GM21737 (cell line): Measurements from ENCODE around the gene MSI2.

ENCODE experiments used
- ATAC-seq: cut with Tn5 transposase; IDR thresholded peaks from one replicate; pipeline ENCODE4 v1.9.1; 2021; ENCODE audit warnings: mild to moderate bottlenecking, moderate library complexity; ENCODE audit not compliant: unreplicated experiment

MSI2 gene

GRCh38 chr17:57684711-57685498, 428.6 kb downstream of the MSI2 start:
- no peak for ATAC-seq

- no peak for ATAC-seq
Observed at GRCh38 chr17:57685499-57686132, 429.3 kb downstream of the MSI2 start.

GRCh38 chr17:57687642-57688041, 431.3 kb downstream of the MSI2 start:
- ATAC-seq, result no peak

GRCh38 chr17:57689254-57689653, 432.9 kb downstream of the MSI2 start:
- ATAC-seq, result no peak

GRCh38 chr17:57691939-57692338, 435.6 kb downstream of the MSI2 start:
- no peak for ATAC-seq

- no peak for ATAC-seq
Observed at GRCh38 chr17:57692770-57693169, 436.4 kb downstream of the MSI2 start.

GRCh38 chr17:57694051-57694450, 437.7 kb downstream of the MSI2 start:
- ATAC-seq, result no peak

GRCh38 chr17:57696050-57696449, 439.7 kb downstream of the MSI2 start:
- ATAC-seq, result no peak

GRCh38 chr17:57697197-57697596, 440.9 kb downstream of the MSI2 start:
- no peak for ATAC-seq

GRCh38 chr17:57697891-57698711, 441.8 kb downstream of the MSI2 start:
- ATAC-seq, result no peak

- no peak for ATAC-seq
Observed at GRCh38 chr17:57699751-57700219, 443.5 kb downstream of the MSI2 start.

- no peak for ATAC-seq
Observed at GRCh38 chr17:57701124-57701523, 444.8 kb downstream of the MSI2 start.

- ATAC-seq, result no peak
Observed at GRCh38 chr17:57703273-57703672, 446.9 kb downstream of the MSI2 start.

- ATAC-seq, result no peak
Observed at GRCh38 chr17:57704448-57704847, 448.1 kb downstream of the MSI2 start.

- no peak for ATAC-seq
Observed at GRCh38 chr17:57705921-57706695, 449.8 kb downstream of the MSI2 start.

GRCh38 chr17:57706761-57707160, 450.4 kb downstream of the MSI2 start:
- no peak for ATAC-seq

- no peak for ATAC-seq
Observed at GRCh38 chr17:57707892-57708291, 451.6 kb downstream of the MSI2 start.

GRCh38 chr17:57708410-57708809, 452.1 kb downstream of the MSI2 start:
- no peak for ATAC-seq

- no peak for ATAC-seq
Observed at GRCh38 chr17:57713140-57713539, 456.8 kb downstream of the MSI2 start.

- no peak for ATAC-seq
Observed at GRCh38 chr17:57714665-57715180, 458.4 kb downstream of the MSI2 start.

- ATAC-seq, result no peak
Observed at GRCh38 chr17:57715981-57716380, 459.7 kb downstream of the MSI2 start.
